ENCODE results near the gene ARL5B.
"Not testable (repeated sequence)": the region's sequence is repeated elsewhere in the genome, so short reads cannot be mapped to it uniquely, and the experiment has no call there.

ARL5B gene, protein sequence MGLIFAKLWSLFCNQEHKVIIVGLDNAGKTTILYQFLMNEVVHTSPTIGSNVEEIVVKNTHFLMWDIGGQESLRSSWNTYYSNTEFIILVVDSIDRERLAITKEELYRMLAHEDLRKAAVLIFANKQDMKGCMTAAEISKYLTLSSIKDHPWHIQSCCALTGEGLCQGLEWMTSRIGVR

DNA sequence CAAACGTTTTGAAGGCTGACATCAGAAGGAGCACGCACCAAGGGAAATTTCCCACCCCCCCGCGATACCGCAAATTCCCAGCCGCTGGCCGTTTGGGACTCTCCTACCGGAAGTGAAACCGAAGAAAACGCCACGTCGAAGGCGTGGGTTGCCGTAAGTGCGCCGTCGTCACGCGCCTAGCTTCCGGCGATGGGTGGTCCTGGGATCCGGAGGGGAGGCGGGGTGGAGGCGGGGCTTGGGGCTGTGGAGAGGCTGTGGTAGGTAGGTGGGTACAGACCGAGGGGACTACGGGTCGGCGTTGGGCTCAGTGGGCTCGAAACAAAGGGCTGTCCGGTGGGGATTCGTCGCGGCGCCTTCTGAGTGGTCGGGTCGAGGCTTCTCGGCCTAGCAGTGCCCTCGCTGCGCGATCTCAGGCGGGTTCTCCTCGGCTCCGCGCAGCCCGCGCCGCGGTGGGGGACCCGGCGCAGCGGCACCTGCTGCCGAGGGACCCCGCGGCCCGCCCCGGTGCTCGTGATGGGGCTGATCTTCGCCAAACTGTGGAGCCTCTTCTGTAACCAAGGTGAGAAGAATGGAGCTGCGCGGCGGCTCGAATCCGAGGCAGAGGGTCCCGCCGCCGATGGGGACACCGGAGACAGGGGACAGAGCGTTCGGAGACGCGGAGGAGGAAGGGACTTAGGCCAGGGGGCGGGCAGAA, at the start of gene ARL5B:
Gene ARL5B (plus strand): TSS at position 307 of the 694 bp plus-strand sequence. CDS start 207 bp downstream, at position 514.
- peak; percentile 30 for DNase-seq

DNA sequence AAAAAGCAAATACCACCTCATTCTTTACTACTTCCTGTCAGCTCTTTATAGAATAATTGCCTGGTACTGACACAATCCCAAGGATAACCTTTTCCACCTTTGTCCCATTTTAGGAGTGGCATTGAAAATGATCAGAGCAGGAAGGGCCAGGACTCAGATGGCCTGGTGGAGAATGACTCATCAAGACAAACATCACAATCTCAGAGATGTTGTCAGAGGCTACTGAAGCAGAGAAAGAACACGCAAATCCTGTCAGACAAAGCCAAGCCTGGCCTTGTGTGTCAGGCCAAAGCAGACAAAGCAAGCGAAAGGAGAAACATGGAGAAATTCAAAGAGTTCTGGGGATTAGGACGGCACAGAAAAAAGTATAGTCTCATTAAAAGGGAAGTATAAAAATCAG, 48.7 kb upstream of the ARL5B start:
- DNase-seq, result no peak

DNA sequence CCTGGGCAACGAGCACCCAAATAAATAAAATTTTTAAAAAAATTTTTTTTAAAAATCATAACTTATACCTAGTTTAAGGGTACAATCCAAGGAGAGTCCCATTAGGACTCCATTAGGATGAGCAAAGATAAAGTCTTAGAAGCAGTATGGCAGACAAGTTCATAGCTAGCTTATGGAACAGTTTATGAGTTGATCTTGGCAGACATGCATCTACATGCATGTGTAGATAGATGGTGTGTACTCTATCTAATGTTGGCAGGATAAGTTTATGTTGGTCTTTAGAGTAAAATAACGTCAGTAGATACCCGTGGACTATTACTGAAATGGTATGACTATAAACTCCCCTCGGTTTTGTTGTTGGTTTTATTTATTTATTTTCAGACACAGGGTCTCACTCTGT, 48.1 kb upstream of the ARL5B start:
- DNase-seq, result no peak

DNA sequence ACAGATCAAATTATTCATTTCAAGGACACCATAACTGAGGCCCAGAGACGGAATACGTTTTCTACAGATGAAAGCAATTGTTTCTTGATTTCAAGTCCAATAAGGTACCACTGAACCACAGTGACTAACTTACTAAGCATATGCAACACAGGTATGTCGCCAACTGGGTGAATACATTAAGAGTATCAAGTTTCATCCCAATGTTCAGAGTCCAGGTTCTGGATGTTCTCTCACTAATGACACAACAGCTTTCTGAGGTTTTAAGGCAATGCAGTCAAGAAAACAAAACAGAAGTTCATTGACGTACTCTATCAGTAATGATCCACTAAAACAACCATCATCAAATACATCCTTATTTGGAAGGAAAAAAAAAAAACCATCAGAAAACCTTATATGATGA, 43.6 kb upstream of the ARL5B start:
- DNase-seq, result no peak

DNA sequence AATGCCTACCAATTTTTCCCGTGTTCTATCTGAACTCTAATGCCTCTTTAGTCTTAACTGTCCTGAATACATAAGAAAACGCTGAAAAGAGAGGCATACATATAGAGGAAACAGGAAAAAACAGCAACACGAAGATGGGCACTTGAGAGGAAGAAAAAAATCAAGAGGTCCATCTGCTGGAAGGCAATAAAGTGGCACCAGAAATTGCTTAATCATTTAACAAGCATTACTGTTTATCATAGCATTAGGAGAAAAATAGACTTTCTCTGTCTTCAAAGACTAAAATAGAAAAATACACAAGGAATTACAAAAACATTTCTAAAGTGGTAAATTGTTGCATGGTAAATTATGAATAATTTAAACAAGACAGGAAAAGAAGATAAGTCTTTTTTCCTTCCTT, 42.9 kb upstream of the ARL5B start:
- no peak for DNase-seq

DNA sequence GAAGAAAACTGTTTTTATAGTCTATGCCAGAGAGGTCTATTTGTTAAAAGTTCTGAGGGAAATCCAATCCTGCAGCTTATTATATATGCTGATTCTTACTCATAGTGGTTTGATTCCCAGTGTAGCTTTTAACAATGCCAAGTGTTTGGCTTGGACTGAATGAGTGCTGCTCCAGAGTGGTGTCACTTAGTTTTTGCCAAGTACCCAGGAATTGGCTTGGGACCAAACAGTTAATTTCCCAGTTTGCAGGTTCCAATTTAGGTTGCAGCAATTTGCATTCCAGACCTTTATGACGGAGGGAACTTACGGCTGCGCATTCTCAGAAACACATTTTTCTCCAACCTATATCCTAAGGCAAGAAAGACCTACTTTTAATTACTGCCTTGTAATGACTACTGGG, 40.2 kb upstream of the ARL5B start:
- DNase-seq, result no peak

DNA sequence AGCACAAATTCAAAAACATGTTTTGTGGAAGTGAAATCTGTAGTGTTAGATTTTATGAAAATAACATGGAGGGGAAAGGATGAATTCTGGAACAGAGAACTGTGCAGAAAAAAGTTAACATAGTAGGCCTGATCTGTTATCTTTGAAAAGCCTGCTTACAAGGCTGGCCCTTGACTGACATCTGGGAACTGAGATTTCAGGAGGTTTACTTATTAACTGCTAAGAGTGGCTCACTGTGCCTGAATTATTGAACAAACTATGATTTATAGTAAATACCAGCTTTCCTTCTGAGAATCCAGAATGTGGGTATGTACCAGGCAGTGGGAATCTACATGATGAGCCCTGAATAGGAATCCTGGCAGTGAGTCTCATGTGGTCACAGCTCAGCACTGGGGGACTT, 38.4 kb upstream of the ARL5B start:
- DNase-seq, result no peak

DNA sequence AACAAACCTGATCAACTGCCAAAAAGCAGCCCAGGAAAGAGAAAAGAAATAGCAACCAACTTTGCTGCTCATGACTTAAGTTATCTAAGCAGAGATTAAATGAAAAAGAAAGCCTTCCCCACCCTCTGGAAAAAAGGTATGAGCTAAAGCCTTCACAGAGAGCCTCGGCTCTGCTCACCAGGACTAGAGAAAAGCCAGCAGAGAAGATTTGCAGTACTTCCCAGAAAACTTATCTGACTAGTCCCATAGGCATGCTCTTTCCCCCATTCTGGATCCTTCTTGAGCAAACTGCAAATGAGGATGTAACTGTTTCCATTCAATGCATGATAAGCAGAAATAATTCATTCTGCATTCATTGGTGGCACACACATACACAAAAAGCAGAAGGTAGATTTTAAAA, 35.6 kb upstream of the ARL5B start:
- DNase-seq, result not testable (repeated sequence)

DNA sequence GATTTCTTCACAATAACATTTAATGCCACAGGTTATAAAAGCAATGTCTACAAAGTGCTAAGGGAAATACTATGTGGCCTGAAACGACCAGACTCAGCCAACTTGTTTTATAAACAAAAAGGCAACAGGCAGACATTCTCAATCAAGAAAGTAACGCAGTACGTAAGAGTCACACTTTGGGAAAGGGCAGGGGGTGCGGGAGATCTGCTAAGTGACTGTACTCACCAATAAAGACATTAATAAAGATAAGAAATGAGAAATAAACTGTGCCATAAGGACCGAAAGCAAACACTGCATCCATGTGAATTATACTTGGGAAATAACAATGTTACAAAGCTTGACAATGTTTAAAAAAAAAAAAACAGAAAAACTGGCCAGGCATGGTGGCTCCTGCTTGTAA, 33.3 kb upstream of the ARL5B start:
- DNase-seq, result no peak

DNA sequence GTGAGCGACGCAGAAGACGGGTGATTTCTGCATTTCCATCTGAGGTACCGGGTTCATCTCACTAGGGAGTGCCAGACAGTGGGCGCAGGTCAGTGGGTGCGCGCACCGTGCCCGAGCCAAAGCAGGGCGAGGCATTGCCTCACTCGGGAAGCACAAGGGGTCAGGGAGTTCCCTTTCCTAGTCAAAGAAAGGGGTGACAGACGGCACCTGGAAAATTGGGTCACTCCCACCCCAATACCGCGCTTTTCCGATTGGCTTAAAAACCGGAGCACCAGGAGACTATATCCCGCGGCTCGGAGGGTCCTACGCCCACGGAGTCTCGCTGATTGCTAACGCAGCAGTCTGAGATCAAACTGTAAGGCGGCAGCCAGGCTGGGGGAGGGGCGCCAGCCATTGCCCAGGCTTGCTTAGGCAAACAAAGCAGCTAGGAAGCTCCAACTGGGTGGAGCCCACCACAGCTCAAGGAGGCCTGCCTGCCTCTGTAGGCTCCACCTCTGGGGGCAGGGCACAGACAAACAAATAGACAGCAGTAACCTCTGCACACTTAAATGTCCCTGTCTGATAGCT, 31.7 kb upstream of the ARL5B start:
- not testable (repeated sequence) for DNase-seq

DNA sequence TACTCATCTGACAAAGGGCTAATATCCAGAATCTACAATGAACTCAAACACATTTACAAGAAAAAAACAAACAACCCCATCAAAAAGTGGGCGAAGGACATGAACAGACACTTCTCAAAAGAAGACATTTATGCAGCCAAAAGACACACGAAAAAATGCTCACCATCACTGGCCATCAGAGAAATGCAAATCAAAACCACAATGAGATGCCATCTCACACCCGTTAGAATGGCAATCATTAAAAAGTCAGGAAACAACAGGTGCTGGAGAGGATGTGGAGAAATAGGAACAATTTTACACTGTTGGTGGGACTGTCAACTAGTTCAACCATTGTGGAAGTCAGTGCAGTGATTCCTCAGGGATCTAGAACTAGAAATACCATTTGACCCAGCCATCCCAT, 26.7 kb upstream of the ARL5B start:
- DNase-seq, result not testable (repeated sequence)

DNA sequence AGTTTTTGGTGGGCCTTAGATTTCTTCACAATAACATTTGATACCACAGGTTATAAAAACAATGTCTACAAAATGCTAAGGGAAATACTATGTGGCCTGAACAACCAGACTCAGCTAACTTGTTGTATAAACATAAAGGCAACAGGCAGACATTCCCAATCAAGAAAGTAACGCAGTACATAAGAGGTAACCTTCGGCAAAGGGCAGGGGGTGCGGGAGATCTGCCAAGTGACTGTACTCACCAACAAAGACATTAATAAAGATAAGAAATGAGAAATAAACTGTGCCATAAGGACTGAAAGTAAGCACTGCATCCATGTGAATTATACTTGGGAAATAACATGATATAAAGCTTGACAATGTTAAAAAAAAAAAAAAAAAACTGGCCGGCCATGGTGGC, 23.2 kb upstream of the ARL5B start:
- DNase-seq, result no peak

DNA sequence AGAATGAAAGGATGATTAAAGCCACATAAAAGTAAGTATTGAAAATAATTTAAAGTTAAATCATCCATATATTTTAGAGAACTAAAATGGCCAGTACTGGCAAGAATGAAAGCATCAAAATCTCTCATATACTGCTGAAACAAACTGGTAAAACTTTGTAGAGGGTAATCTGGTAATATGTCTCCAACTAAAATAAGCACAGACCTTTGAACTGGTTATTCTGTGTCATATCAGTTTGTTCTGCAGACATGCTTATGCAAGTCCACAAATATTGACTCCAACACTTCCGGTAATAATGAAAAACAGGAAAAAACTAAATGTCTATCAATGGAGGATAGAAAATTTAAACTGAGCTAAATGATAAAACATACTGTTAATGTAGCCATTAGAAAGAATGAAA, 21.8 kb upstream of the ARL5B start:
- DNase-seq, result not testable (repeated sequence)

DNA sequence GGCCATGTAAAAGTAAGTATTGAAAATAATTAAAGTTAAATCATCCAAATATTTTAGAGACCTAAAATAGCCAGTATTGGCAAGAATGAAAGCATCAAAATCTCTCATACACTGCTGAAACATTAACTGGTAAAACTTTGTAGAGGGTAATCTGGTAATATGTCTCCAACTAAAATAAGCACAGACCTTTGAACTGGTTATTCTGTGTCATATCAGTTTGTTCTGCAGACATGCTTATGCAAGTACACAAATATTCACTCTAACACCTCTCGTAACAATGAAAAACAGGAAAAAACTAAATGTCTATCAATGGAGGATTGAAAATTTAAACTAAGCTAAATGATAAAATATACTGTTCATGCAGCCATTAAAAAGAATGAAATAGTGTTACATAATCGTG, 19.5 kb upstream of the ARL5B start:
- not testable (repeated sequence) for DNase-seq

DNA sequence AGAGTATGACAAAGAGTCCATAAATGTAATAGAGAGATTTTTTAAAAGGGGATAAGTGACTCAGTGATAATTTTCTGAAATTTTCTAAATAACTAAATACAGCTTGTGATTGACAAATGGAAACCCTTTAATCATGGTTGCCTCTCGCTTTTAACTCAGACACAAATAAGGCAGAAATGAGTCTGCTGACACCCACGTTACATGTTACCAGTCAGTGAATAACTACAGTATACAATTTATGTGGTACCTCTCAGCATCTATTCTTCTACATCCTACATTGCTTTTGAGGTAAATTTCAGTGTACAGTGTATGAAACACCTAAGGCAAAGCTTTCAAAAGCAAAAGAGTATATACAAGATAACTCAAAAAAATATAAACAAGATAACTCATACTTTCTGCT, 12.1 kb upstream of the ARL5B start:
- no peak for DNase-seq

DNA sequence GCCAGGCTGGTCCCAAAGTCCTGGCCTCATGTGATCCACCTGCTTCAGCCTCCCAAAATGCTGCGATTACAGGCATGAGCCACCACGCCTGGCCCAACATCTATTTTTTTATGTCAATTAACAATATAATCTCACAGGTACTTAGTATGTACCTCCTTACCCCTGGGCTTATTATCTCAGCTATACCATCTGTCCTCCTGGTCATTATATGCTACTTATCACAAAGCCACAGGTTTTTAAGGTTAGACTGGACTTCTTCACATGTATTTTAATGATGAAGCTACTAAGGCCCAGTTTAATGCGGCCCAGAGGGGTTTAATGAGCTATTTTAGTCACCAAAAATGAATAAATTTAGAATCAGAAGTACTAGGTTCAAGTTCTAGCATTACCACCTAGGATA, 11.3 kb upstream of the ARL5B start:
- DNase-seq, result no peak

DNA sequence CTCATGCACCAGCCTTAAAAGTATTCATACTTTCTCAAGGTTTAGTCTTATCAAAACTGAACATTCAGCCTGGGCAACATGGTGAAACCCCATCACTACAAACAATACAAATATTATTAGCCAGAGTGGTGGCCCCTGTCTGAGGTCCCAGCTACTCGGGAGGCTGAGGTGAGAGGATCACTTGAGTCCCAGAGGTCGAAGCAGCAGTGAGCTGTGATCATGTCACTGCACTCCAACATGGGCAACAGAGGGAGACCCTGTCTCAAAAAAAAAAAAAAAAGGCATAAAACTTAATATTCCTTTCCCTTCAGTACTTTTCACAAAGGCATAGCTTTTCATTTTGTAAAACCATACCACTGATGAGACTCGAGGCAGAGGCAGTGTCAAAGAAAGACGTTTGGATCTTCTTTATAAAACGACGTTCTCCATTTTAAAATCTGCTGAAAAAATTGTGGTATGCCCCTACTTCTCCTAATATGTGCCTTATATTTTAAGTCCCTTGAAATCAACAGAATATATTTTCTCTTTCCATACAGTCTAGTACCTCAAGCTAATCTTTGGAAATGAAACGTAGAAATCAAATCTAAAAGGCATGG, 9.8 kb upstream of the ARL5B start:
- DNase-seq, result no peak

DNA sequence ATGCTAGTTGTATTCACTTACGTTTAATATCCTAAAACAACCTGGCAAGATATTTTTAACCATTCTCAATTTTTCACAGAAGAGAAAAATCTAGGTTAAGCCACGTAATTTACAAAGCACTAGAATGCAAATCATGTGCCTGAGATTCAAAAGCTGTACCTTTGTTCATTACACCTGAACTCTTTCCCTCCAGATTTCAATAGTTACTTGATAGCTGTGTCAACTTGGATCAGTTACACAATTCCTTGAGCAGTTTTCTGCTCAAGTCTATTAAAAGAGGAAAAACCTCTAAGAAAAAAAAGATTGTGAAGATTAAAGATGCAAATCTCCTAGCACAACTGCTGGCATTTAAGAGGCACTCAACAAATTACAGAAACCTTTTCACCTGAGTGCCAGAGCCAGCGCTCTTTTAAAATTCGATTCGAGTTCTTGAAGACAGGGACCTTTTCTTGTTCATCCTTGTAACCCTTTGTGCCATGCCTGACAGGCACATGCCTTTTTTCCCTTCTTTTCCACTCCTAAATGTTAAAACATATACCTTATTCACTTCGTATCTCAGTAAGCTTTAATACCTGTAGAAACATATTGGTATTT, 8.7 kb upstream of the ARL5B start:
- no peak for DNase-seq

DNA sequence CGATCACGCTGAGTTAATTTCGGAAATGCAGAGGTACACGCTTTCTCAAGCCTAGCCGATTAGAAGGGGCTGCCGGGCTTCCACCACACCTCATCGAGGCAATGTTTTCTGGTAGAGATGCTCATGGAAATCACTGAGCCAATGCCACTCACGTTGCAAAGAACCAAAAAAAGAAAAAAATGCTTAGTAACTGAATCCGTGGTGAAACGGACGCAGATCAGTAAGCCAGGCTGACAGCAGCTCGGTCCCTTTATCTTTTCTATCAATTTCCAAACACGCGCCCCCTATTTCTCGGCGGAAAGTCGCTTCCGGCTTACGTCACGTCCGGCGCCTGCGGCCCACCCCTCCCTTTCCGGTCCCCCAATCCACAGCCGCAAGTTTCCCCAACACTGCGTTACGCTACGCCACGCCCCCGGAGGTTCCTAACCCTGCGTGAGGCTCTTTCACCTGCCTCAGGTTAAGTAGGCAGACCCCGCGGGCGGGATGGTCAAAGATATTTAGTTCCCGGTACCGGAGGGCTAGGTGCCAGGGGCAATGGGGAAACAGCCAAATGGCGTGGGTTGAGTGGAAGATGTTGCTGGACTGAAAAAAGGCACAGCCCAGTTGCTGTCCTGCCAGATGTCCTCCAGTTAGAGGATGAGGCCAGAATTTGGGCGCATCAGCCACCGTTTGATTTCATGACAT, 7.8 kb upstream of the ARL5B start, which contains the start of gene NSUN6:
Gene NSUN6 (minus strand): TSS at position 264 of the 684 bp plus-strand sequence. CDS start 384 bp downstream, outside the sequence.
- peak; percentile 8 for DNase-seq

DNA sequence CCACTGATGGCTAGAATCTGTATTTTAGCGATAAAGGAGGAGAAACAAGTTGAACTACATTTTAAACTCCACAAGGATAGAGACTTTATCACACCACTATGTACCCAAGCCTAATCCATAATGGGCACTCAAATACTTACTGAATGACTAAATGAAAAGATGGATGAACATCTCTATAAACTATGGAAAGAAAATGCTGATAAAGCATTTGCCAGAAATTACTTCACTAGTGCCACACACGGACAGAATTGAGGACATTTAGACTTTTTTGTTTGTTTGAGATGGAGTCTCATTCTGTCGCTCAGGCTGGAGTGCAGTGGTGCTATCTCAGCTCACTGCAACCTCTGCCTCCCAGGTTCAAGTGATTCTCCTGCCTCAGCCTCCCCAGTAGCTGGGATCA, 6.1 kb upstream of the ARL5B start:
- DNase-seq, result no peak

DNA sequence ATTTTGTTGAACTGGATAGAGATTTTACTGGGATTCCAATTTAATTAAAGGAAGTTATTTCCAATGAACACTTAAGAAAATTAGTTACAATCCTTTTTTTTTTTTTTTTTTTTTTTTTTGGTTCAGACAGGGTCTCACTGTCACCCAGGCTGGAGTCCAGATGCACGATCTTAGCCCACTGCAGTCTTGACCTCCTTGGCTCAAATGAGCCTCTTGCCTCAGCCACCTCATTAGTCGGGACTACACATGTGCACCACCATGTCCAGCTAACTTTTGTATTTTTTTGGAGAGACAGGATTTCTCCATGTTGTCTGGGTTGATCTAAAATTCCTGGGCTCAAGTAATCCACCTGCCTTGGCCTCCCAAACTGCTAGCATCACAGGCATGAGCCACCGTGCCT, 2.5 kb upstream of the ARL5B start:
- no peak for DNase-seq

DNA sequence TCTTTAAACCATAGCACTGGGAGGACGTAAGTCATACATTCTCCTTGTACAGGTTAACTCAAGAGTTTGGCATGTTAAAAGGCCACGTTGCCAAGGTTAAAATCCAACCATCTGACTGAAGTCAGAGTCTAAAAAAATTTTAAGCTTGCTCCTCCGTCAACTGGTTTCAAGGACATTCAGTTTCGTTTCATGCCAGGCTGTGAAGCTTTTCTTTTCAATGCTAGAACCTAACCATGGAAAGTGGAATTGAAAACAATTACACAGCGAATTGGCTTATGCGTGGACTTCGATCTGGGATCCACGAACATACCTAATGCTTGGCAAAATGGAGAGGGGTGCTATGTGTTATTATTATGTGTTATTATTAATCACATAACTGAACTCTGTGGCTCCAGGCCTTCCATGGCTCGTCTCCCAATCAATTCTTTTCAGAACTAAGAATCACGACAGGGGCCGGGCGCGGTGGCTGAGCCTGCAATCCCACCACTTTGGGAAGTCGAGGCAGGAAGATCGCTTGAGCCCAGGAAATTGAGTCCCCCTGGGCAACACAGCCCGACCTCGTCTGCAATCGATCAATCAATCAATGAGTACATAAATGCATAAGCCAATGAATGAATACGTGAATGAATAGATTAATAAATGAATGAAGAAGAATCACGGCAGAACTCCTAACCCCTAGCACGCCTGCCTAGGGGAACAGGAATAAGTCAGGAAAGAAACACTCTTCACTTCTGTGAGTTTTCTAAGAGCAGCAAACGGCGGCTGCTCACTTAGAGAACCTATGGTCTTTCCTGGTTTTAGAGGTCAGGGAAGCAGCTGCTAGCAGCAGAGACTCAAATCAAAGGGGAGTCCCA, 733 bp upstream of the ARL5B start:
- DNase-seq, result no peak

All from NCI-H2081 treated with DMSO at 0.1 percent for 48 hours (cell line).